ENCODE measurements around the gene RARS2. TPM values are rescaled to one million over a fixed set of nuclear protein-coding genes. Genes with fewer than 3 reads are reported as not detected.

RARS2 gene
- total RNA-seq, 1 experiment from 2014 or later, result 47.2 TPM

GRCh38 chr6:87539554-87539953 is 50.2 kb downstream of the RARS2 start:
- peaks cover 18% of the 10 kb centered on the region for H3K36me3 ChIP-seq (ENCODE audit: insufficient read depth, low read length, poor library complexity, severe bottlenecking)
- DNase-seq (ENCODE audit: low spot score), result no peak
- H3K4me3 ChIP-seq (ENCODE audit: low read depth, low read length, poor library complexity, severe bottlenecking), result no peak overlapping the region
- TF ChIP-seq EZH2 (IDR thresholded peaks at IDR 0.05; ENCODE audit: borderline replicate concordance, low read depth, low read length, poor library complexity, severe bottlenecking), result no peak
- no peak for TF ChIP-seq CTCF (conservative IDR thresholded peaks at IDR 0.05; ENCODE audit: low read depth, low read length)
- ChIA-PET POLR2A (ENCODE audit: low non-redundant PET) (no interaction called here), CTCF (no interaction called here)
- intact Hi-C loops (cut with micrococcal nuclease; ENCODE audit: unreplicated experiment), result no loop called here
- H3K4me1 ChIP-seq (ENCODE audit: insufficient read depth, low read length, poor library complexity, severe bottlenecking), result no peaks in the 10 kb centered on the region
- BruUV-seq (replicated peaks), result no TSS peak
- H3K27me3 ChIP-seq (replicated peaks; ENCODE audit: insufficient read depth, low read depth, low read length, poor library complexity), result no peaks in the 10 kb centered on the region
- H3K9me3 ChIP-seq (ENCODE audit: low read depth, low read length, poor library complexity, severe bottlenecking), result peaks cover 9% of the 10 kb centered on the region
- H3K27ac ChIP-seq (ENCODE audit: low read depth, low read length, poor library complexity, severe bottlenecking), result no peak overlapping the region

- H3K4me3 ChIP-seq (ENCODE audit: low read depth, low read length, poor library complexity, severe bottlenecking), result no peak overlapping the region
- peaks cover 18% of the 10 kb centered on the region for H3K36me3 ChIP-seq (ENCODE audit: insufficient read depth, low read length, poor library complexity, severe bottlenecking)
- intact Hi-C loops (cut with micrococcal nuclease; ENCODE audit: unreplicated experiment), result no loop called here
- no TSS peak for BruUV-seq (replicated peaks)
- no peak overlapping the region for H3K27ac ChIP-seq (ENCODE audit: low read depth, low read length, poor library complexity, severe bottlenecking)
- no peak for DNase-seq (ENCODE audit: low spot score)
- peaks cover 9% of the 10 kb centered on the region for H3K9me3 ChIP-seq (ENCODE audit: low read depth, low read length, poor library complexity, severe bottlenecking)
- CTCF ChIA-PET, result no interaction called here
- POLR2A ChIA-PET (ENCODE audit: low non-redundant PET), result no interaction called here
- no peaks in the 10 kb centered on the region for H3K27me3 ChIP-seq (replicated peaks; ENCODE audit: insufficient read depth, low read depth, low read length, poor library complexity)
- TF ChIP-seq EZH2 (IDR thresholded peaks at IDR 0.05; ENCODE audit: borderline replicate concordance, low read depth, low read length, poor library complexity, severe bottlenecking) (no peak), CTCF (conservative IDR thresholded peaks at IDR 0.05; ENCODE audit: low read depth, low read length) (no peak)
- H3K4me1 ChIP-seq (ENCODE audit: insufficient read depth, low read length, poor library complexity, severe bottlenecking), result no peaks in the 10 kb centered on the region
Observed at GRCh38 chr6:87538510-87539260, 51.1 kb downstream of the RARS2 start.

- Histone ChIP-seq H3K27me3 (replicated peaks; ENCODE audit: insufficient read depth, low read depth, low read length, poor library complexity) (no peaks in the 10 kb centered on the region), H3K4me3 (ENCODE audit: low read depth, low read length, poor library complexity, severe bottlenecking) (no peak overlapping the region), H3K9me3 (ENCODE audit: low read depth, low read length, poor library complexity, severe bottlenecking) (peaks cover 5% of the 10 kb centered on the region), H3K27ac (ENCODE audit: low read depth, low read length, poor library complexity, severe bottlenecking) (no peak overlapping the region), H3K36me3 (ENCODE audit: insufficient read depth, low read length, poor library complexity, severe bottlenecking) (peaks cover under 1% of the 10 kb centered on the region), H3K4me1 (ENCODE audit: insufficient read depth, low read length, poor library complexity, severe bottlenecking) (no peaks in the 10 kb centered on the region)
- ChIA-PET CTCF (no interaction called here), POLR2A (ENCODE audit: low non-redundant PET) (no interaction called here)
- no peak for DNase-seq (ENCODE audit: low spot score)
- TF ChIP-seq CTCF (conservative IDR thresholded peaks at IDR 0.05; ENCODE audit: low read depth, low read length), result no peak
- no peak for TF ChIP-seq EZH2 (IDR thresholded peaks at IDR 0.05; ENCODE audit: borderline replicate concordance, low read depth, low read length, poor library complexity, severe bottlenecking)
- intact Hi-C loops (cut with micrococcal nuclease; ENCODE audit: unreplicated experiment), result no loop called here
- no TSS peak for BruUV-seq (replicated peaks)
Observed at GRCh38 chr6:87534377-87535047, 55.3 kb downstream of the RARS2 start.
